Measurements from ENCODE around the gene PRKN.

GRCh38 chr6:161890133-161890831 is 837.3 kb downstream of the PRKN start:
- TF ChIP-seq EP300 (conservative IDR thresholded peaks at IDR 0.05; ENCODE audit: poor library complexity, severe bottlenecking) (no peak), CTCF (IDR thresholded peaks at IDR 0.05; ENCODE audit: poor library complexity, severe bottlenecking) (no peak), RAD21 (conservative IDR thresholded peaks at IDR 0.05) (no peak), TAF1 (IDR thresholded peaks at IDR 0.05; ENCODE audit: low read depth) (no peak), EZH2 (IDR thresholded peaks at IDR 0.05; ENCODE audit: borderline replicate concordance, insufficient read depth, low read length, poor library complexity, severe bottlenecking) (no peak), POLR2AphosphoS5 (IDR thresholded peaks at IDR 0.05) (no peak), REST (IDR thresholded peaks at IDR 0.05; ENCODE audit: borderline replicate concordance) (no peak), SMC3 (conservative IDR thresholded peaks at IDR 0.05; ENCODE audit: poor library complexity) (no peak)

Data from neural cell (in vitro differentiated cells).